IPS-11a (cell line): ENCODE measurements around the gene DUS3L.
"Not testable (repeated sequence)": the region's sequence is repeated elsewhere in the genome, so short reads cannot be mapped to it uniquely, and the experiment has no call there.

Experiments
- H3K4me3 ChIP-seq: one replicate; pipeline ENCODE4 v1.5.1; 2013; ENCODE audit warnings: low read depth, low read length, control low read depth

Gene DUS3L

GRCh38 chr19:5800361-5801270 lies 9.7 kb upstream of the DUS3L start:
- H3K4me3 ChIP-seq, result no peak overlapping the region

- H3K4me3 ChIP-seq, result no peak overlapping the region
Observed at GRCh38 chr19:5799247-5800241, 8.6 kb upstream of the DUS3L start.

GRCh38 chr19:5798244-5798643 lies 7.3 kb upstream of the DUS3L start:
- H3K4me3 ChIP-seq, result no peak overlapping the region

GRCh38 chr19:5795382-5795919 lies 4.5 kb upstream of the DUS3L start:
- H3K4me3 ChIP-seq, result no peak overlapping the region

GRCh38 chr19:5793188-5793587 lies 2.2 kb upstream of the DUS3L start:
- H3K4me3 ChIP-seq, result no peak overlapping the region

- no peak overlapping the region for H3K4me3 ChIP-seq
Observed at GRCh38 chr19:5792224-5792623, 1.3 kb upstream of the DUS3L start.

- peak overlapping the region; percentile 79 for H3K4me3 ChIP-seq
Observed at GRCh38 chr19:5789886-5790558, 941 bp downstream of the DUS3L start.

GRCh38 chr19:5789351-5789761 lies 1.6 kb downstream of the DUS3L start:
- H3K4me3 ChIP-seq, result no peak overlapping the region

- H3K4me3 ChIP-seq, result no peak overlapping the region
Observed at GRCh38 chr19:5788422-5788821, 2.5 kb downstream of the DUS3L start.

GRCh38 chr19:5787409-5788182 lies 3.4 kb downstream of the DUS3L start:
- H3K4me3 ChIP-seq, result no peak overlapping the region

- H3K4me3 ChIP-seq, result no peak overlapping the region
Observed at GRCh38 chr19:5786593-5787408, 4.2 kb downstream of the DUS3L start.

- H3K4me3 ChIP-seq, result no peak overlapping the region
Observed at GRCh38 chr19:5785423-5785822, 5.5 kb downstream of the DUS3L start.

GRCh38 chr19:5784581-5785147 lies 6.3 kb downstream of the DUS3L start, which contains the start of gene PRR22:
Gene PRR22 (minus strand): TSS chr19:5784746. CDS start chr19:5784660, 86 bp downstream.
- H3K4me3 ChIP-seq, result no peak within 1 kb of the TSS

- no peak overlapping the region for H3K4me3 ChIP-seq
Observed at GRCh38 chr19:5782945-5783919, 7.7 kb downstream of the DUS3L start.

GRCh38 chr19:5782322-5782721 lies 8.6 kb downstream of the DUS3L start:
- no peak overlapping the region for H3K4me3 ChIP-seq

GRCh38 chr19:5780916-5781315 lies 10.0 kb downstream of the DUS3L start:
- H3K4me3 ChIP-seq, result not testable (repeated sequence)

- no peak overlapping the region for H3K4me3 ChIP-seq
Observed at GRCh38 chr19:5778402-5778801, 12.6 kb downstream of the DUS3L start.
